ENCODE results near the gene RBMS3. TPM values are rescaled to one million over a fixed set of nuclear protein-coding genes. Genes with fewer than 3 reads are reported as not detected.
"Not testable (repeated sequence)": the region's sequence is repeated elsewhere in the genome, so short reads cannot be mapped to it uniquely, and the experiment has no call there.

The RBMS3 gene
- total RNA-seq, 1 donor from 2014 or later = 47.6 TPM

DNA sequence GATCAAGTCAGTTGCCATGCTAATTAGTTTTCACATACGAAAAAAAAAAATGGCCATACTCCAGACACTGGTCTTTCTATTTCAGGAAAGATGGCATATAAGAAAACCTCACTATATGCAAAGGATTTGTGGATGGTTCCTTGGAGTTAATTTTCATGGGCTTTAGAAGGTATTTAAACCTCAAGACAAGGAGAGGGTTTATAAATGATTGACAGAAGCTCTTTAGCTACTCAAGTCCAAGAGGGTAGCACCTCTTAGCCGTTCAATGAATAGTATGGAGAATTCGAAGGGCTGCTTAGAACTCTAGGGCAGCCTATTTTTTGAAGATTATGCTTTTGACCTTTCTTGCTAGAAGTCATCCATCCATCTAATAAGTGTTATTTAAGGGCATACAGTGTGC, 41.7 kb downstream of the RBMS3 start:
- no peak overlapping the region for H3K4me3 Mint-ChIP-seq (ENCODE audit: unreplicated experiment)
- no peaks in the 10 kb centered on the region for H3K9me3 Mint-ChIP-seq (ENCODE audit: low read depth)
- TF ChIP-seq, protein P1, sequence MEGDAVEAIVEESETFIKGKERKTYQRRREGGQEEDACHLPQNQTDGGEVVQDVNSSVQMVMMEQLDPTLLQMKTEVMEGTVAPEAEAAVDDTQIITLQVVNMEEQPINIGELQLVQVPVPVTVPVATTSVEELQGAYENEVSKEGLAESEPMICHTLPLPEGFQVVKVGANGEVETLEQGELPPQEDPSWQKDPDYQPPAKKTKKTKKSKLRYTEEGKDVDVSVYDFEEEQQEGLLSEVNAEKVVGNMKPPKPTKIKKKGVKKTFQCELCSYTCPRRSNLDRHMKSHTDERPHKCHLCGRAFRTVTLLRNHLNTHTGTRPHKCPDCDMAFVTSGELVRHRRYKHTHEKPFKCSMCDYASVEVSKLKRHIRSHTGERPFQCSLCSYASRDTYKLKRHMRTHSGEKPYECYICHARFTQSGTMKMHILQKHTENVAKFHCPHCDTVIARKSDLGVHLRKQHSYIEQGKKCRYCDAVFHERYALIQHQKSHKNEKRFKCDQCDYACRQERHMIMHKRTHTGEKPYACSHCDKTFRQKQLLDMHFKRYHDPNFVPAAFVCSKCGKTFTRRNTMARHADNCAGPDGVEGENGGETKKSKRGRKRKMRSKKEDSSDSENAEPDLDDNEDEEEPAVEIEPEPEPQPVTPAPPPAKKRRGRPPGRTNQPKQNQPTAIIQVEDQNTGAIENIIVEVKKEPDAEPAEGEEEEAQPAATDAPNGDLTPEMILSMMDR (IDR thresholded peaks at IDR 0.05) = no peak
- no peak overlapping the region for H3K27ac Mint-ChIP-seq (ENCODE audit: unreplicated experiment)
- H3K27me3 Mint-ChIP-seq (ENCODE audit: low read depth) = no peaks in the 10 kb centered on the region
- no peak for DNase-seq (ENCODE audit: low spot score)
- H3K4me1 Mint-ChIP-seq (ENCODE audit: low read depth) = peaks cover 34% of the 10 kb centered on the region
- no peaks in the 10 kb centered on the region for H3K36me3 Mint-ChIP-seq (ENCODE audit: low read depth)

DNA sequence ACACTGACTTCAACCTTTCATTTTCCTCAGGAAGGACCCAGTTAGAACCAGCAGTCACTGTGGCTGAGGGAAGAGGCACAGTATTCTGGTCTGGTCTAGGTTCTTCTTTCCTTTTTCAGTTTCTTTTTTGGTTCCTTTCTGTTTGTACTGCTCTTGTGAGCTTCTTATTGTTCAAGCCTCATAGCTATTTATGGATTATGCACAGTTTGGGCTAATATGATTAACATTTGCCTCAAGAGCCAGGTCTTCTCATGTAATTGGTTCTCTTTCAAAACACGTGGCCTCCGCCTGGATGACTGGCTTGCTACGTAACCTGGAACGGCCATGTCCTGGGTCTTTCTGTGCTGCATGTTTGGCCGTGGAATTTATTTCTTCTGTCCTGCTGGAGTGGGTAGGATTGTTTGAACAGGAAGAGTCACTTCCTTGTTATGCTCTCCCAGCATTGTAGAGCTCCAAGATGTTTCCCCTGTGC, 43.3 kb downstream of the RBMS3 start:
- H3K9me3 Mint-ChIP-seq (ENCODE audit: low read depth) = no peaks in the 10 kb centered on the region
- peak overlapping the region; percentile 89 for H3K27ac Mint-ChIP-seq (ENCODE audit: unreplicated experiment)
- H3K4me3 Mint-ChIP-seq (ENCODE audit: unreplicated experiment) = peak overlapping the region; percentile 54
- no peaks in the 10 kb centered on the region for H3K27me3 Mint-ChIP-seq (ENCODE audit: low read depth)
- no peaks in the 10 kb centered on the region for H3K36me3 Mint-ChIP-seq (ENCODE audit: low read depth)
- TF ChIP-seq, protein P1 (IDR thresholded peaks at IDR 0.05) = no peak
- no peak for DNase-seq (ENCODE audit: low spot score)
- H3K4me1 Mint-ChIP-seq (ENCODE audit: low read depth) = peaks cover 30% of the 10 kb centered on the region

- H3K36me3 Mint-ChIP-seq (ENCODE audit: low read depth); DNase-seq (ENCODE audit: low spot score); H3K4me3 Mint-ChIP-seq (ENCODE audit: unreplicated experiment); H3K27me3 Mint-ChIP-seq (ENCODE audit: low read depth); H3K9me3 Mint-ChIP-seq (ENCODE audit: low read depth); H3K27ac Mint-ChIP-seq (ENCODE audit: unreplicated experiment): not testable (repeated sequence)
- peaks cover 38% of the 10 kb centered on the region for H3K4me1 Mint-ChIP-seq (ENCODE audit: low read depth)
These were observed 45.7 kb downstream of the RBMS3 start for GRCh38 chr3:29326540-29326939.

DNA sequence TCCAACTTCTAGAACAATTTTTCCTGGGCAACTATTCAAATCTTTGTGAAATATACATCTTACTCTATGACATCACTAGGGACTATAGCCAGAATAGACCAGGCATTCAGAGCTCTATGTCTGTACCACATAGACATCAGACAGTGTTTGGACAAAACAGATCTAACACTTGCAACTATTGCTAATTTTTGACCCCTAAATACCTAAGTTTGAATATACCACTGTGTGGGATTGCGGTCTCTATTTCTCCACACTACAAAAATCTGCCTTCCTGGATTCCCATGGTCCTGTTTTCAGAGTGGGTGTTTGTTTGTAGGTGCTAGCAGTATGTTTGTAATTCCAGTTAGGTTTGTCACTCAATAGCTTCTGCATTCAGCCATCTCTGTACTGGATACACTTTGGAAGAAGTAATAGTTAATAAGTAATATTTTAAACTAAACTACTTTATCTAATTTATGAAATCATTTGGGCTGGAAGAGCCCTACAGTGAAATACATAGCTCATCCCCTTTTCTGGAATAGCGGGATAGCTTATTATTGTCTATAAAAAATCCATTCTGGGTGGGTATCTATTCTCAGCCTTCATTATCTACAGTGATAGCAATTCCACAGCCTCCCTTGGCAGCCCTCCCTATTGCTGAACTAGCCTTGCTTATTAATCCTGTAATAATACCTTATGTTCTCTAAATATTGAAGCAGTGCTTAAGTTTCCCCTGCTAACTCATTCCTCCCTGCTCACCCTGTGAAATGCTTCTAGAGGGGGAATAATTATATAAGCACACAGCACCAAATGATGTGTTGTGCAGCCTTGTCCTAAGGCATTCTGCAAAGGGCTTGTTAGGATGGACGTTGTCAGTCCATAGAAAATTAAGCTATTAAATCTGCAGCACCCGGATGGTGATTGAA, 49.4 kb downstream of the RBMS3 start:
- Mint-ChIP-seq H3K27ac (ENCODE audit: unreplicated experiment) (no peak overlapping the region), H3K4me1 (ENCODE audit: low read depth) (peaks cover 53% of the 10 kb centered on the region), H3K9me3 (ENCODE audit: low read depth) (no peaks in the 10 kb centered on the region), H3K36me3 (ENCODE audit: low read depth) (no peaks in the 10 kb centered on the region), H3K4me3 (ENCODE audit: unreplicated experiment) (no peak overlapping the region), H3K27me3 (ENCODE audit: low read depth) (no peaks in the 10 kb centered on the region)
- TF ChIP-seq, protein P1 (IDR thresholded peaks at IDR 0.05) = no peak
- no peak for DNase-seq (ENCODE audit: low spot score)

- TF ChIP-seq, protein P1 (IDR thresholded peaks at IDR 0.05) = no peak
- H3K27ac Mint-ChIP-seq (ENCODE audit: unreplicated experiment) = peak overlapping the region; percentile 65
- H3K36me3 Mint-ChIP-seq (ENCODE audit: low read depth) = no peaks in the 10 kb centered on the region
- no peaks in the 10 kb centered on the region for H3K9me3 Mint-ChIP-seq (ENCODE audit: low read depth)
- DNase-seq (ENCODE audit: low spot score) = no peak
- peaks cover 61% of the 10 kb centered on the region for H3K4me1 Mint-ChIP-seq (ENCODE audit: low read depth)
- no peak overlapping the region for H3K4me3 Mint-ChIP-seq (ENCODE audit: unreplicated experiment)
- H3K27me3 Mint-ChIP-seq (ENCODE audit: low read depth) = no peaks in the 10 kb centered on the region
These were observed 50.2 kb downstream of the RBMS3 start for GRCh38 chr3:29331035-29331434.
